Measurements from ENCODE around the gene ADAMTS16. TPM values are rescaled to one million over a fixed set of nuclear protein-coding genes. Genes with fewer than 3 reads are reported as not detected.

Gene ADAMTS16
- total RNA-seq, 2 donors from 2014 or later = not detected

- Mint-ChIP-seq H3K4me1 (ENCODE audit: low read depth) (peaks cover 11% of the 10 kb centered on the region), H3K27me3 (ENCODE audit: low read depth) (peaks cover 27% of the 10 kb centered on the region), H3K36me3 (ENCODE audit: insufficient read depth in 2 of 2) (no peaks in the 10 kb centered on the region), H3K9me3 (no peaks in the 10 kb centered on the region), H3K4me3 (no peak overlapping the region), H3K27ac (no peak overlapping the region)
- ATAC-seq (replicated peaks in 1 of 2) = peak in 1 of 2 donors; percentile 22
- DNase-seq = no peak
Observed at GRCh38 chr5:5182508-5183188, 42.5 kb downstream of the ADAMTS16 start.

GRCh38 chr5:5183189-5183699, 43.1 kb downstream of the ADAMTS16 start:
- H3K36me3 Mint-ChIP-seq (ENCODE audit: insufficient read depth in 2 of 2) = no peaks in the 10 kb centered on the region
- H3K4me1 Mint-ChIP-seq (ENCODE audit: low read depth) = peaks cover 11% of the 10 kb centered on the region
- DNase-seq (no peak), ATAC-seq (replicated peaks in 1 of 2) (peak in 1 of 2 donors; percentile 4)
- no peak overlapping the region for H3K4me3 Mint-ChIP-seq
- no peak overlapping the region for H3K27ac Mint-ChIP-seq
- no peaks in the 10 kb centered on the region for H3K9me3 Mint-ChIP-seq
- H3K27me3 Mint-ChIP-seq (ENCODE audit: low read depth) = peaks cover 27% of the 10 kb centered on the region

- H3K9me3 Mint-ChIP-seq = no peaks in the 10 kb centered on the region
- DNase-seq (no peak), ATAC-seq (replicated peaks in 1 of 2) (no peak)
- no peak overlapping the region for H3K27ac Mint-ChIP-seq
- no peaks in the 10 kb centered on the region for H3K36me3 Mint-ChIP-seq (ENCODE audit: insufficient read depth in 2 of 2)
- peaks cover 11% of the 10 kb centered on the region for H3K4me1 Mint-ChIP-seq (ENCODE audit: low read depth)
- H3K4me3 Mint-ChIP-seq = no peak overlapping the region
- peaks cover 27% of the 10 kb centered on the region for H3K27me3 Mint-ChIP-seq (ENCODE audit: low read depth)
Observed at GRCh38 chr5:5183933-5184332, 43.8 kb downstream of the ADAMTS16 start.

GRCh38 chr5:5188376-5189050, 48.4 kb downstream of the ADAMTS16 start:
- peaks cover 2% of the 10 kb centered on the region for H3K27me3 Mint-ChIP-seq (ENCODE audit: low read depth)
- DNase-seq (no peak), ATAC-seq (replicated peaks in 1 of 2) (no peak)

GRCh38 chr5:5189051-5189430, 48.9 kb downstream of the ADAMTS16 start:
- H3K9me3 Mint-ChIP-seq = peaks cover 0 to 1% of the 10 kb centered on the region in 2 donors
- no peaks in the 10 kb centered on the region for H3K36me3 Mint-ChIP-seq (ENCODE audit: insufficient read depth in 2 of 2)
- no peaks in the 10 kb centered on the region for H3K27me3 Mint-ChIP-seq (ENCODE audit: low read depth)
- H3K27ac Mint-ChIP-seq = no peak overlapping the region
- H3K4me3 Mint-ChIP-seq = no peak overlapping the region
- ATAC-seq (replicated peaks in 1 of 2) (no peak), DNase-seq (no peak)
- H3K4me1 Mint-ChIP-seq (ENCODE audit: low read depth) = no peaks in the 10 kb centered on the region

More at GRCh38 chr5:5188376-5189050, 48.4 kb downstream of the ADAMTS16 start:
- Mint-ChIP-seq H3K27ac (no peak overlapping the region), H3K36me3 (ENCODE audit: insufficient read depth in 2 of 2) (no peaks in the 10 kb centered on the region), H3K4me1 (ENCODE audit: low read depth) (peaks cover 1% of the 10 kb centered on the region), H3K9me3 (peaks cover 0 to 1% of the 10 kb centered on the region in 2 donors), H3K4me3 (no peak overlapping the region)

- no peaks in the 10 kb centered on the region for H3K27me3 Mint-ChIP-seq (ENCODE audit: low read depth)
- H3K36me3 Mint-ChIP-seq (ENCODE audit: insufficient read depth in 2 of 2) = no peaks in the 10 kb centered on the region
- no peak overlapping the region for H3K4me3 Mint-ChIP-seq
- no peak for ATAC-seq (replicated peaks in 1 of 2)
- H3K4me1 Mint-ChIP-seq (ENCODE audit: low read depth) = no peaks in the 10 kb centered on the region
- H3K27ac Mint-ChIP-seq = no peak overlapping the region
- no peak for DNase-seq
- H3K9me3 Mint-ChIP-seq = peaks cover 1 to 3% of the 10 kb centered on the region in 2 donors
Observed at GRCh38 chr5:5191906-5192305, 51.8 kb downstream of the ADAMTS16 start.

- H3K27ac Mint-ChIP-seq = no peak overlapping the region
- H3K27me3 Mint-ChIP-seq (ENCODE audit: low read depth) = no peaks in the 10 kb centered on the region
- no peaks in the 10 kb centered on the region for H3K4me1 Mint-ChIP-seq (ENCODE audit: low read depth)
- H3K4me3 Mint-ChIP-seq = no peak overlapping the region
- peaks cover 1 to 4% of the 10 kb centered on the region in 2 donors for H3K9me3 Mint-ChIP-seq
- no peak for DNase-seq
- no peaks in the 10 kb centered on the region for H3K36me3 Mint-ChIP-seq (ENCODE audit: insufficient read depth in 2 of 2)
- ATAC-seq (replicated peaks in 1 of 2) = no peak
Observed at GRCh38 chr5:5192681-5193080, 52.6 kb downstream of the ADAMTS16 start.

- DNase-seq (no peak), ATAC-seq (replicated peaks in 1 of 2) (no peak)
- Mint-ChIP-seq H3K4me3 (no peak overlapping the region), H3K4me1 (ENCODE audit: low read depth) (no peaks in the 10 kb centered on the region), H3K36me3 (ENCODE audit: insufficient read depth in 2 of 2) (no peaks in the 10 kb centered on the region), H3K27ac (no peak overlapping the region), H3K27me3 (ENCODE audit: low read depth) (no peaks in the 10 kb centered on the region), H3K9me3 (peaks cover 1 to 4% of the 10 kb centered on the region in 2 donors)
Observed at GRCh38 chr5:5195128-5195918, 55.2 kb downstream of the ADAMTS16 start.

- Mint-ChIP-seq H3K36me3 (ENCODE audit: insufficient read depth in 2 of 2) (peaks cover 0 to 1% of the 10 kb centered on the region in 2 donors), H3K27me3 (ENCODE audit: low read depth) (no peaks in the 10 kb centered on the region), H3K9me3 (peaks cover 0 to 4% of the 10 kb centered on the region in 2 donors), H3K27ac (no peak overlapping the region), H3K4me1 (ENCODE audit: low read depth) (no peaks in the 10 kb centered on the region), H3K4me3 (no peak overlapping the region)
- ATAC-seq (replicated peaks in 1 of 2) = no peak
- DNase-seq = no peak
Observed at GRCh38 chr5:5198135-5198534, 58.0 kb downstream of the ADAMTS16 start.

GRCh38 chr5:5198815-5199214, 58.7 kb downstream of the ADAMTS16 start:
- Mint-ChIP-seq H3K27me3 (ENCODE audit: low read depth) (no peaks in the 10 kb centered on the region), H3K36me3 (ENCODE audit: insufficient read depth in 2 of 2) (peaks cover 0 to 1% of the 10 kb centered on the region in 2 donors), H3K9me3 (peaks cover 0 to 4% of the 10 kb centered on the region in 2 donors), H3K4me3 (no peak overlapping the region), H3K27ac (no peak overlapping the region), H3K4me1 (ENCODE audit: low read depth) (no peaks in the 10 kb centered on the region)
- ATAC-seq (replicated peaks in 1 of 2) (no peak), DNase-seq (no peak)

- Mint-ChIP-seq H3K27me3 (ENCODE audit: low read depth) (no peaks in the 10 kb centered on the region), H3K4me3 (no peak overlapping the region), H3K36me3 (ENCODE audit: insufficient read depth in 2 of 2) (peaks cover 0 to 1% of the 10 kb centered on the region in 2 donors), H3K27ac (no peak overlapping the region), H3K9me3 (peaks cover 0 to 1% of the 10 kb centered on the region in 2 donors), H3K4me1 (ENCODE audit: low read depth) (no peaks in the 10 kb centered on the region)
- no peak for ATAC-seq (replicated peaks in 1 of 2)
- no peak for DNase-seq
Observed at GRCh38 chr5:5199495-5199894, 59.4 kb downstream of the ADAMTS16 start.

GRCh38 chr5:5200133-5200532, 60.0 kb downstream of the ADAMTS16 start:
- Mint-ChIP-seq H3K9me3 (peaks cover 0 to 1% of the 10 kb centered on the region in 2 donors), H3K27me3 (ENCODE audit: low read depth) (no peaks in the 10 kb centered on the region), H3K4me3 (no peak overlapping the region), H3K27ac (no peak overlapping the region), H3K4me1 (ENCODE audit: low read depth) (no peaks in the 10 kb centered on the region), H3K36me3 (ENCODE audit: insufficient read depth in 2 of 2) (peaks cover 0 to 1% of the 10 kb centered on the region in 2 donors)
- no peak for DNase-seq
- no peak for ATAC-seq (replicated peaks in 1 of 2)

GRCh38 chr5:5202321-5202720, 62.2 kb downstream of the ADAMTS16 start:
- Mint-ChIP-seq H3K4me3 (no peak overlapping the region), H3K27ac (no peak overlapping the region), H3K27me3 (ENCODE audit: low read depth) (no peaks in the 10 kb centered on the region), H3K9me3 (peaks cover 1% of the 10 kb centered on the region in 2 donors), H3K4me1 (ENCODE audit: low read depth) (no peaks in the 10 kb centered on the region), H3K36me3 (ENCODE audit: insufficient read depth in 2 of 2) (peaks cover 0 to 1% of the 10 kb centered on the region in 2 donors)
- DNase-seq (no peak), ATAC-seq (replicated peaks in 1 of 2) (no peak)

All from activated T-cell treated with anti-CD3 and anti-CD28 coated beads, Interleukin-2, amount 50 U/mL, for 72 hours (primary cell).